HG03439 (cell line): ENCODE measurements around the gene LILRA5.
"Not testable (repeated sequence)": the region's sequence is repeated elsewhere in the genome, so short reads cannot be mapped to it uniquely, and the experiment has no call there.

Experiments used
- ATAC-seq: cut with Tn5 transposase; IDR thresholded peaks from one replicate; pipeline ENCODE4 v1.9.1; 2021; ENCODE audit warnings: mild to moderate bottlenecking, moderate library complexity; ENCODE audit not compliant: unreplicated experiment

The LILRA5 gene

DNA sequence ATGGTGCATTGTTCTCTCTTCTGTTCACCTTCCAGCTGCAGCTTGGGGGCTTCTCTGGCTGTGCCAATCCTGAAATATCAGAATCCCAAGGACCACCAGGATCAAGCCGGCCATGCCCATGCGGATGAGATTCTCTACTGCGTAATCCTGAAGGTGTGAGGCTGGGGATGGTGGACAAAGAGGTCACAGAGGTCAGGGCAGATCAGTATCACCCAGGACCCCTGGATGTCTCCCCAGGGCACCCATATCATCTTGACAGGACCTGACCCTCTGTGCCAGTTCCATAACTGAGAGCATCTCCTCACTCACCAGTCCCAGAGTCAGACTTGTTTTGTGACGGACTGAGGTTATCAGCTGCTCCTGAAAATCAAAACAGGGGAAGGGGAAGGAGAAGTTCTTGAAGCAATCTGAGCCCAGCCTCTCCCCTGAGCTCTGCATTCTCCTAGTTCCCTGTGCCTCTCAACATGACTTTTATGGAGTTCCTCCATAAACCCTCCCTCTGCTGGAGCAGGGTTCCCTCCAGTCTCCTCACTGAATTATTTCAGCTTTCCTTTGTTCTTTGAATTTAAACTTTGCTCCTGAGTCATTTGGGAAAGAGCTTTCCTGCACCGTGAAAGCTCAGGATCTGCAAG, 5.5 kb downstream of the LILRA5 start:
- no peak for ATAC-seq

DNA sequence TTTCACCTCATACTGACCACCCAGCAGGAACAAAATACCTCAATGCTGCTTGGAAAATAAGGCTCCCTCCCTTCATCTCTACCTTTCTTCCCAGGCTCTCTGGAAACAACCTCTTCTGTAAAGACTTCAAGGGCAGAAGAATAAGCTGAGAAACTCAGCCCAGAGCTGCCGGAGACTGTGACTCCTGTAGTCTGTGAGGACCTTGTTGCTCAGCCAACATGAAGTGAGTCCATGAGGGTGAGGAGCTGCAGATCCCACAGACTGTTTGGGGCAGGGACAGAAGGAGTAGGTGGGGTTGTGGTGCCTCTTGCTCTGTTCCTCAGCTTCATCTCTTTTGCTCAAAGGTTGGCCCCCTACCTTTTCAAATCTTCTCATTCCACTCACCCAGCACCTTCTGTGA, 7.8 kb downstream of the LILRA5 start:
- no peak for ATAC-seq

DNA sequence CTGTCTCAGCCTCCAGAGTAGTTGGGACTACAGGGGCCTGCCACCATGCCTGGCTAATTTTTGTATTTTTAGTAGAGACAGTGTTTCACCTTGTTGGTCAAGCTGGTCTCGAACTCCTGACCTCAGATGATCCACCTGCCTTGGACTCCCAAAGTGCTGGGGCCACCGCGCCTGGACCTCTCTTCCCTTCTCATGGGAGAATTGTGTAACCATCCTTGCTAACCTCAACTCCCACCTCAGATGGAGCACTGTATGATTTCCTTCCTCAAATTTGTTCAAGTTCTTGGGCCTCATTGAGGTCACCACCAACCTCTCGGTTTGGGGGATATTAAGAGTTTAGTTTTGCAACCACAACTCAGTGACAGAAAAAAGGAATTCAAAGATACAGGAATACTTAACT, 10.7 kb downstream of the LILRA5 start:
- no peak for ATAC-seq

DNA sequence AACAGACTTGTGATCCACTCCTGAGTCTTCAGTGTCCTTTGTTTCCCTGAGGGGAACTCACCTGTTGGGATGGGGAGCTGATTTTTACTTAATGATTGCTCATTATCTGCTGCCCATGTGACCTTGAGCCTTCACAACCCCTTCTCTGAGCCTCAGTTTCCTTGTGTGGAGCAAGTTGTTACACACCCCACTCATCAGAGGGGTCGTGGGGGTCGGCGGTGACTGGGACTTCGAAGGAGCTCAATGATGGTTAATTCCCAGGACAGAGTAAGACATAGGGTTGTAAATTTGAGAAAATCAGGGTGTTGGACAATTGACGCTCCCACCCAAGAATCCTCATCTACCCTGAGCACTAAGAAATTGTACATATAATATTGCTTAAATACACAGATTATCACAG, 13.5 kb downstream of the LILRA5 start:
- ATAC-seq, result no peak

DNA sequence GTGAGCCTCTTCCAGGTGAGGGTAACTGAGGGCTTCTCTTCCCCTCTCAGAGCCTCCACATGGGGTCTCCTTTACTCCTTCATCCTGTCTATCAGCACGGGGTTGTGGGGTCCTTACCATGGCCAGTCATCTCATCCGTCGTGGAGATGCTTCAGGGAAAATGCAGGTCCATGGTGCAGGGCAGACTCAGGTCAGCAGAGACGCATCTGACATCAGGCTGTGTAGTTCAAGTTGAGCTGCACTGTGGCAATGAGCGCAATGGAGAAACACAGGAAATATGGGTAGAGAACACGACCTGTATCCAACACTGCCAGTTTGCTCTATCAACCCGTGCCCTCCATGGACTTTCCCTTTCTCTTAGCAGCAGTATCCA, 13.9 kb downstream of the LILRA5 start:
- ATAC-seq, result no peak

DNA sequence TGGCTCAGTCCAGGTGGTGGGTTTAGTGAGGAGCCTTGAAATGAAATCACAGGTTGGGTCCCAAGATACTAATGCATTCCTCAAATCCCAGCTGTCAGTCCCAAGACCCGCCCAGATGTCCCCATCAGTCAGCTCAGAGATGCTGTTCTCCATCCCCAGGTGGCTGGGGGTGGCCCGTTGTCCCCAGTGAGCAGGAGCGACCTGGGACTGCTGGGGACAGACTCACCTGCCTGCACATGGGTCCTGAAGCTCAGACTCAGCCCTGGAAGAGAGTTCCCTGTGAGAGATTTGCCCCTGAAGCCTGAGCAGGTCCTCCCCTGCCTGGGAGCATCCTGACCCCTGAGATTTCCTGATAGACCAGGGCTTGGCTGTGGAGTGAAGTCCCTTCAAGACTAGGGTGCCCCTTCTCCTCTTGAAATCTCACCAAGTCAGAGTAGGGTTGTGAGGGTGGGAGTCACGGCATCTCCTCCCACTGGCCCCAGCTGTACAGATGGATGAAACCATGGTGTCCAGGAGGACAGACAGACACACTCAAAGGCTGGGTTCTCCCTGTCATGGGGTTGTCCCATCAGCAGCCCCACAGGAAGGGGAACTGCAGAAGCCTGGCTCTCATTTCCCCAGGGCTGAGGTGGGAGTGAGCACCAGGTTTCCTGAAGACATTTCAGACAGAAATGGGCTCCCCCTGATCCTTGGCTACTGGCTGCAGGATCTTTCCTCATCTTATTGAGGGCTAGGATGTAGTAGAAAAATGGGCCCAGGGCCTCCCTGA, 14.4 kb downstream of the LILRA5 start:
- ATAC-seq, result no peak

DNA sequence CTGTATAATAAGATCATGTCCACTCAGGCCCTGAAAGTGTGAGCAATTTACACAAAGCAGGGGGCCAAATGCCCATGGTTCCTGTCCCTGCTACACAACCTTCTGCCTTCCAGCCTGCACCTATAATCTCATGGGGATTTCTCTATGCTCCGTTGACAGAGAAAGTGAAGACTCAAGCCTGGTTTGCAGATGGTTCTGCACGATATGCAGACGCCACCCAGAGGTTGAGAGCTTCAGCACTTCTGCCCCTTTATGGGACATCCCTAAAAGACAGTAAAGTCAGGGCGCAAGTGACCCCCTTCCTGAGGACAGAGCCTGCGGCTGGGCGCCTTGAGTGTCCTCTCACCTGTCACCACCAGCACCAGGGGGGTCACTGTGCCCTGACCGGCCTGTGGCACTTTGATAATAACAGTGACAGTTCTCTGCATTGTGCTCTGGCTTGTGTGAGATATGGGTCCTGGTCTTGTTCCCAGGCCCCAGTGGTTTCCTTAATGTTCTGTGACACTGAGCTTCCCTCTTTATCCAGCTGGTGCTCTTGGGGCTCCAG, 15.1 kb downstream of the LILRA5 start:
- no peak for ATAC-seq

DNA sequence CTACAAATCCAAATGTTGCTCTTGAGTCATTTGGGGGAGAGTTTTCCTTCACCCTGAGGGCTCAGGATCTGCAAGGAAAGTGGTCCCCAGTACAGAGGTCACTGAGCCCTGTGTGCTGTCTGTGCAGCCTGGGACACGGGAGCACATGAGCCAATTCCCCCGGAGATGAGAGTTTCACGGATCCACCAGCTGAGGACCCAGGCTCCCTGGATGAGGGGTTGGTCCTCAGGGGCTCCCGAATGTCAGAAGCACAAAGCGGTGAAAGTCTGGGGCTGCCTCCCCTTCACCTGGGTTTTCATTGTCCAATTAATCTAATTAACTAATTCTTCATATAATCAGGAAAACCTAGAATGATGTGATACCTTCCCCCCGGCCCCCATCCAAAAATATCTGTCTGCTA, 18.4 kb downstream of the LILRA5 start:
- no peak for ATAC-seq

DNA sequence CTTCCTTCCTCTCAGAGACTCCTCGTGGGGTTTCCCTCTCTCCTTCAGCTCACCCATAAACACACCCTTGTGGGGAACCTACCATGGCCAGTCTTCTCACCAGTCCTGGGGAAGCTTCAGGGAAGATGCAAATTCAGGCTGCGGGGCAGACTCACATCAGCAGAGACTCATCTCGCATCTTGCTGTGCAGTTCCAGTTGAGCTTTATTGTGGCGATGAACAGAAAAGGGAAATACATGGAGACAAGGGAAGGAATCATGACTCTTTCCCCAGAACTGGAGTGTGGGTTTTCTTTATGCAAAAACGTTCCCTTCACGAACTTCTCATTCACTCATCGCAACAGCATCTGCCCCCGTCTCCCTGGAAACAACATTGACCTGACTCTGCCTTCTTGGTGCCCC, 23.8 kb downstream of the LILRA5 start:
- ATAC-seq, result not testable (repeated sequence)

DNA sequence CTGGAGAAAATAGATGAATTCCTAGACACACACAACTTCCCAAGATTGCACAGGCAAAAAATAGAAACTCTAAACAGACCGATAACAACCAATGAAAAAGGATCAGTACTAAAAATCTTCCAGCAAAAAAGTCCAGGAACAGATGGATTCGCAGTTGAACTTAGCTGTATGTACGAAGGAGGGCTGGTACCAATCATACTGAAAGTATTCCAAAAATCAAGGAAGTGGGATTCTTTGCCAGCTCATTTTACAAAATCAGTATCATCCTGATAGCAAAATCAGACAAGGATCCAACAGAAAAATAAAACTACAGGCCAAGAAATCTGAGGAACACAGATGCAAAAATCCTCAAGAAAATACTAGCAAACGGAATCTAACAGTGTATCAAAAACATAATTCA, 25.5 kb downstream of the LILRA5 start:
- ATAC-seq, result no peak

DNA sequence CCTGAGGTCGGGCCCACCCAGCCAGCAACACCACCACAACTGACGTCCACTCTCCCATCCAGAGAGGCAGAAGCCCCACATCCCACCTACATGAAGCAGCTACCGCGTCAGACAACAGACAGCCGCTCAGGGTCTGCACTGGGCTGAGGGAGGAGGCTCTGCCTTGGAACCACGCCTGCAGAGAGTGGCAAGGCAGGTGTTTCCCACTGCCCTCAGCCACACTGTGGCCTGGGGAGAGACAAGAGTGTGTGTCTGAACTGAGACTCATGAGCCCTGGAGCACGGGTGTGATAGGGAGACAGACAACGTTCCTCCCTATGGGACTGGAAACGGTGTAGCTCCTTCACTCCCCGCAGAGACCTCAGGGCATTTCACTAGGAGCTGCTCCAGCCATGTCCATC, 26.7 kb downstream of the LILRA5 start:
- not testable (repeated sequence) for ATAC-seq

DNA sequence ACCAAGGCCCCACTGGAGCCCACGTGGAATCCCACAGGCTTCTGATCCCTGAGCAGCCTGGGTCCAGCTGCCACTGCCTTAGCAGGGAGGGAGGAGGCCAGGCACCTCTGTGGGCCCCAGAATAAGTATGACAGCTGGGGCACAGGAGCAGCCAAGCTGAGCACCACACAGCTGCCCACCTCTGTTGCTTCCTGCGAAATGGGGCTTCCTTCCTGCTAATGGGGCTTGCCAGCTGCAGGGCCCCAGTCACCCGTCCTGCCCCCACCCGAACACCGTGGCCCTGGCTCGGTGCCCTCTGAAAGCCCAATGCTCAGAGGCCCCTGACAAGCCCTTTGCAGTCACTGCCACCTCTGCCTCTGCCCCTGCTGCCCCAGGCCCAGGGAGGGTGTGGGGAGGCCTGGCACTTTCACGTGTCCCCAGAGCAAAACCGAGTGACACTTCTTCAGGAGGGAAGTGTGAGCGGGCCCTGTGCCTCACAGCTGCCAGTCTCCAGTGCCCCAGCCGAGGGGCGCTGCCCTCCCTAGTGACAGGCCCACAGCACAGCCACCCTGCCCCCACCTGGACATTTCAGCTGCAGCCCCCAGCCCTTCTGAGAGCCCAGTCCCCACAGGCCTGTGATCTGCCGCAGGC, 27.4 kb downstream of the LILRA5 start:
- not testable (repeated sequence) for ATAC-seq

DNA sequence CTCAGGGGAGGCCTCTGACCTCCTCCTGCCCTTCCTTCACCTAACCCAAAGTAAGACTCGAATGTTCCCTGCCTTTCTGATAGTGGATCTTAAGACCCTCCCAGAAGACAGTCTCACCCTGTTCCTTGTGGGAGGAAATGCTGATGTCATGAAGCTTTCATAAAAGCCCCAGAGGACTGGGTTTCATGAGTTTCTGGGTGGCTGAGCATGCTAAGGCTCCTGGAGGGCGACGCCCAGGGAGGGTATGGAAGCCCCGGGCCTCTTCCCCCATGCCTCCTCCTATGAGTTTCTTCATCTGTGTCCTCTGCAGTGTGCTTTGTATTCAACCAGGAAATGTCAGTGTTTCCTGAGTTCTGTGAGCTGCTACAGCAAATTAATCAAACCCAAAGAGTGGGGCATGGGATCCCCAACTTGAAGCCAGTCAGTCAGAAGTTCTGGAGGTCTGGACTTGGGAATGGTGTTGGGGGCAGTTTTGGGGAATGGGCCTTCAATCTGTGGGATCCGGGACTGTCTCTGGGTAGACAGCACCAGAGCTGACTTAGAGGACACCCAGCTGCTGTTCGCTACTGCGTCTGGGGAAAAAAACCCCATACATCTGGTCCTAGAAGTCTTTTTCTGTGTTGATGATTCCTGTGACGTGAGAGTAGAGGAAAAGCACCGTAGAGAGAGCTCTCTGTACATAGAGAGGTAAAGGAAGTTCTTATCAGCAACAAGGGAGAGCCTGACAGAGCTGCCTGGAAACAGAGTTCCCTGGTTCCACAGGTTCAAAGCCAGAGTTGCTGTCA, 30.1 kb downstream of the LILRA5 start:
- ATAC-seq, result no peak

DNA sequence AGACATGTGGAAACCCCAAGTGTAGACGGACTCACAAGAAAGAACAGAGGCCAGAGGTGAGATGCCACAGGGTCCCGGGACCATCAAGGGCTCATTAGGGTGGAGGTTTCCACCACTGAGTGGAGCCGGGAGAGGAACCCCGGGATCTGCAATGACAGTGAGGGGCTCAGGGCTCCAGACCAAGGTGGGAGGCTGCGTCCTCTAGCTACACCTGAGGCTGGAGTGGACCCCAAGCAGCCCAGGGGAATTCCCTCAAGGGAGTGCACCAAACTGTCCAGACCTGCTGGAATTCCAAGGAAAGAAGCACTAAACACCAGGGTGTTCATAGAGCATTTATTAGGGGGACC, 31.3 kb downstream of the LILRA5 start:
- ATAC-seq, result not testable (repeated sequence)

DNA sequence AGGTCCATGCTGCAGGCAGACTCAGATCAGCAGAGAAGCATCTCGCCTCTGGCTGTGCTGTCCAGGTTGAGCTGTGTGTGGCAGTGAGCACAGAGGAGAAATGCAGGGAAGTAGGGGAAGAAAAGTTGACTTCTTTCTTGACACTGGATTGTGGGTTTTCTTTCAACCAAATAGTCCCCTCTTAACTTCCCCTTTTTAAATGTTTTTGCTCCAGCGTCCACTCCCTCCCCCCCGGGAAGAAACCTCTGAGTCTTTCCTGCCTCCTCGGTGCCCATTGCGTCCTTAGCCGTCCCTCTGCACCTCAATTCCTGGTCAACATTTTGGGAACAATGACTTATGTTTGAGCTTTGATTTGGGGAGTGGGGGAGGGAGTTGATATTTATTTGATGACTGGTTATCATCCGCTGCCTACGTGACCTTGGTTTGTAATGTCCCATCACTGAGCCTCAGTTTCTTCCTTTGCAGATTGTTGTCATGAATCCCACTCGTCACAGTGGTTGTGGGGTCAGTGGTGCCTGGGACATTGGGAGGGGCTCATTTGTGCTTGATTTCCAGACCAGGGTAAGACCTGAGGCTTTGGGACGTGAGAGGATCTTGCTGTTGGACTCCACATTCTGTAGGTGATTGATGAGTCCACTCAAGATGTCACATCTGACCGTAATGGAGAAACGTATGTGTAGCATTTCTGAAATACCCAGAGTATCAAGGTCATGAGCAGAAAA, 31.8 kb downstream of the LILRA5 start, which contains the start of gene LILRB2:
Gene LILRB2 (minus strand): TSS at position 104 of the 722 bp plus-strand sequence. CDS start 614 bp downstream, outside the sequence.
- no peak for ATAC-seq

DNA sequence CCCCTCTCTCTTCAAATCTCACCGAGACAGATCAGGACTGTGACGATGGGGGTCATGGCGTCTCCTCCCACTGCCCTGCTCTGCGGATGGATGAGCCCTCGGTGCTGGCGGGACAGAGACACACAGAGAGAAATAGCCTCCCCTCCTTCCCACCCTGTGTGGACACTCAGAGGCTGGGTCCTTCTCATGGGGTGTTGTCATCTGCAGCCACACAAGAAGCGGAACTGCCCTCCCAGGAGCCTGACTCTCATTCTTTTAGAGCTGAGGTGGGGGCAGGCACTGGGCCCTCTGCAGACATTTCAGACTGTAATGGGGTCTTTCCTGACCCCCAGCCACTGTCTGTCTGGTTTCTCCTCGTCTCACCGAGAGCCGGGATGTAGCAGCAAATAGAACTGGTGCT, 32.5 kb downstream of the LILRA5 start:
- ATAC-seq, result not testable (repeated sequence)

DNA sequence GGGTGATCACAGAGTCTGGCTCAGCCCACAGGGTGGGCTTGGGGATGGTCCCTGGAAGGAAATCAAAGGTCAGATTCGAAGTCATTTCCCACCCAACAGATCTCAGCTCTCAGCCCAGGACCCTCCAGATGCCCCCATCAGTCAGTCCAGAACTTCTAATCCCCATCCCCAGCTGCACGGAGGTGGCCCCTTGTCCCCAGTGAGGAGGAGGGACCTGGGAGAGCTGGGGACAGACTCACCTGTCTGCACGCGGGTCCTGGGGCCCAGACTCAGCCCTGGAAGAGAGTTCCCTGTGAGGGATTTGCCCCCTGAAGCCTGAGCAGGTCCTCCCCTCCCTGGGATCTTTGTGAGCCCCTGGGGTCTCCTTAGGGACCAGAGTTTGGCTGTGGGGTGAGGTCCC, 32.9 kb downstream of the LILRA5 start:
- ATAC-seq, result not testable (repeated sequence)

DNA sequence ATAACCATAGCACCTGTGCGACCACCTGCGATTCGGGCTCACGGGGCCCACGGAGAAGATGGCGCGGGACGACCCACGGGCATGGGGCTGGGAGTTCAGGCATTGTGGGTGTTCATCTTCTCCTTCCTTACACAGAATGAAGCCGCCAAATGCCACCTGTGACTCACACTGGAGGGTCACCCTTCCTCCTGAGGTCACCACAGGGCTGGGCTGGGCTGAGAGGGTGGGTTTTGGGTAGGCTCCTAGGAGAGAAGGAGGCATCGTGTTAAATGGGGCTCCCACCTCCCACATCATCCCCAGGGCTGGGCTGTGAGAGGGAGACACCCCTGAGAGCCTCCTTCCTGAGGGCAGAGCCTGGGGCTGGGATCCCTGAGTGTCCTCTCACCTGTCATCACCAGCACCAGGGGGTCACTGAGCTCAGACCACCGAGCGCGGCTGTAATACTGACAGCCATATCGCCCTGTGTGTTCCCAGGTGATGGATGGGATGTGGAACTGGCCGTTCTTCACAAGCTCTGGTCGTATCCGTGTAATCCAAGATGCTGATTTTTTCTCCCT, 33.5 kb downstream of the LILRA5 start:
- ATAC-seq, result no peak

DNA sequence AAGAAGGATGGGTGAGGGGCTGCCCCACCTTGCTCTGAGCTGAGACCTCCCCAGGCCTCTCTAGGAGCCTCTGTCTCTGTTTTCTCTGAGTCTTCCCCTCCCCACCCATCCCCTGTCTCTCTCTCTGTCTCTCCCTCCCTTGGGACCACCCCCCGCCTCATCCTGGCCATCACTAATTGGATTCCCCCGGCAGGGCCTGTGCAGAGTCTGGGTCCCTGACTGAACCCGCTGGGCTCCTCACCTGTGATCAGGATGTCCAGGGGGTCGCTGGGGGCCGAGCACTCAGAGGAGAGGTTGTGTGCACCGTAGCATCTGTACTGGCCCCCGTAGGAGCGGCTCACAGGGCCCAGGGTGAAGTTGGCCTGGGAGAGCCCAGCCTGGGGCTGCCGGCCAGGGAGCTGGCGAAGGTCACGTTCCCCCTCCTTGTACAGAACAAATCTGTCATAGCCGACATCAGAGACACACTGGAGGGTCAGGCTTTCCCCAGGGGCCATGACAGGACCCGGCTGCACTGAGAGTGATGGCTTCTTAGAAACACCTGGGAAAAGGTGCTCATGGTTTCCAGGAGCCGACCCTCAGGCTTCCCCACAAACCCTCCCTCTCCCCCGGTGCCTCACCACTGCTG, 34.3 kb downstream of the LILRA5 start:
- ATAC-seq, result not testable (repeated sequence)

DNA sequence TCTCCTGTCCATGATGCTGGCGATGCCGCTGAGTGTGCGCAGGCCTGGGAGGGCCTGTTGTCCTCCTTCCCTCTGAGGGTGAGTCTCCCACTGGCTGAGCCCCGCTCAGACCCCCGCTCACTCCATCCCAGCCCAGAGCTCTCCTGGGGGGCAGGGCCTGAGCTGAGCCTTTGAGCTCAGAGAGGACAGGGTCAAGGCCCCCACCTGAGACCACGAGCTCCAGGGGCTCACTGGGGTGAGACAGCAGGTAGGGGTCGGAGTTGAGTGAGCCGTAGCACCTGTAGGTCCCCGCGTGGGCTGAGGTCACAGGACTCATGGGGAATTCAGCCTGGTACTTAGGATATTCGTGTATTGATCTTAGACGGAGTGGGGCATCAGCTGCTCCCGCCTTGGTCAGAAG, 34.9 kb downstream of the LILRA5 start:
- ATAC-seq, result not testable (repeated sequence)
